GM19372 (cell line): ENCODE data around the gene SLC15A4.
A peak's percentile ranks its signal among the peaks of the same experiment; 100 is the strongest.
"Not testable (repeated sequence)": the region's sequence is repeated elsewhere in the genome, so short reads cannot be mapped to it uniquely, and the experiment has no call there.

Experiments
- ATAC-seq: cut with Tn5 transposase; IDR thresholded peaks from one replicate; pipeline ENCODE4 v1.9.1; 2021; ENCODE audit warnings: mild to moderate bottlenecking, low read depth, moderate library complexity; ENCODE audit not compliant: unreplicated experiment

Gene SLC15A4

DNA sequence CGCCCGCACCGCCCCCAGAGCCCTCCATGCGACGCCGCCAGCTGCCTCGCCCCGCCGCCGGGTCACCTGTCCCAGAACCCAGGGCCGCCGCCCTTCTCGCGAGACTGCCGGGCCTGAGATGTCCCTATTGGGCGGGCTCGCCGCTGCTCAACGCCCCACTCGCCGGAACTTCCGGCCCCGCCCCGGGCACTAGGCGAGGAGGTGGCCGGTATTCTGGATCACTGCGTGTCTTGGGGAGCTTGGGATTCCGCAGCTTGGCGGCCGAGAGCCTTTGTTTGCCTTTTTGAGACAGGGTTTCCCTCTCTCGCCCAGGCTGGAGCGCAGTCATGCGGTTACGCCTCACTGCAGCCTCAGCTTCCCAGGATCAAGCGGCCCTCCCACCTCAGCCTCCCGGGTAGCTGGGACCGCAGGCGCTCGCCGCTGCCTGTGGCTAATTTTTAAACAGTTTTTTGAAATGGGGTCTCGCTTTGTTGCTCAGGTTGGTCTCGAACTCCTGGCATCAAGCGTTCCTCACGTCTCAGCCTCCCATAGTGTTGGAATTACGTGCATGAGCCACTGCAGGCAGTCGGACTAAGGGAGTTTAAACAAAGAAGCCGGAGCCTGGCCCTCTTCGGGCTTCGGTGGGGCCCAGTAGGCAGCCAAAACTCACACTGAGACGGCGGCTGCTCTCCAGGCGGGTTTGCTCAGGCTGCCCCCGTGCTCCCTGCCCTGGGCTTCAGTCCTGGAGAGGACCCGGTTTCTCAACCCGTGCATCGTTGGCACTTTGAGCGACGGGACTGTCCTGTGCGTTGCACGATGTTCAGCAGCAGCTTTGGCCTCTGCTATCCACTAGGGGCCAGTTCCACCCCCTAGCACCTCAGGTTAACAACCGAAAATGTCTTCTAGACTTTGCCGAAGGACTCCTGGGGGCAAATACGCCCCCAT, at the start of gene SLC15A4:
Gene SLC15A4 (minus strand): TSS at position 43 of the 924 bp plus-strand sequence. CDS start 15 bp downstream, at position 28.
- peak; percentile 83 for ATAC-seq

DNA sequence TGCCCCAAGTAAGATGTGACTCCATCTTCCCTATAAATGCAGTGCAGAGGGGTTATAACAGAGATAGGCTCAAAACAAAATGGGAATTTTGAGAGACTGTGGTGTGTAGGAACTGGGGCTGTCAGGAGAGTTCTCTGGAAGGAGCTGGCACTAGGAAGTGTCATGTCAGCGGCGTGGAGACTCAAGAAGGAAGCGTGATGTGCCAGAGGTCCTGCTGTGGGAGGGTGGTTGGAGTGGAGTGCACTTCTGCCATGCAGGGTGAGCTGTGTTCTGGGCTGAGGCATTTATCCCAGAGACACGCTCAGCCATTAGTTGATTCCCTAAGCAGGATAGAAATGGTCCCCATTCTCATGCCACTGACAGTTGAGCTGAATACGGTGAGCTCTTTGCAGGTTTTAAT, 48.5 kb upstream of the SLC15A4 start:
- no peak for ATAC-seq

DNA sequence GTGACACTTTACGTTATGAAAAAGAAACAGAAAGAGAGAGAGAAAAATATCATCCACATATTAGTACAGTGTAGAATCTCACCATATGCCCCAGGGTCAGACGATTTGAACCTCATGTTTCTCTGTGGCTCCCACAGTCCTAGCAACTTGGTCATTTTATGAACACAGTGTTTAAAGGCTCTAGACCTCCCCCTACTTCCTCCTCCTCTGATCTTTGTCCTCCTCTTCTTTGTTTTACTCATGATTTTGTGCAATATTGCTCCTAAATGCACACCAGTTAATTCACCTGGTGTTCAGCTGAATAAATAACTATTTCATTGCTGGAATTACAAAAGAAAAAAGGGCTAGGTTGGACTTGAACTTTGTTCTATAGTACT, 47.7 kb upstream of the SLC15A4 start:
- no peak for ATAC-seq

DNA sequence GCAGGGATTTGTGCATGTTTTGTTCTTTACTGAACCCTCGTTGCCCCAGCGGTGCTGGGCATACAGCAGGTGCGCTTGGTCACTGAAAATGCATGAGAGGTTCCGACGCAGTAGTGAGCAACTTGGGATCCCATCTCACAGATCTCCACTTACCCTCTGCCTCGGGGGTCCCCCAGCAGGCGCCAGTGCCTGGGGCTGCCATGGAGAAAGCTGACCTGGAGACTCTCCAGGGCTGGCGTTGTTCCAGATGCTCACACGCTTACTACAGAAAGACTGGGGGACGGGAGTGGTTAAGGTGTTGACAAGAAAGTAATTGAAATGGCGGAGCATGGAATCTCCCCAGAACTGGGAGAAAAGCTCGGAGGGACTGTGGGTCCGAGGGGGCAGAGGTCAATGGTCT, 43.7 kb upstream of the SLC15A4 start:
- no peak for ATAC-seq

DNA sequence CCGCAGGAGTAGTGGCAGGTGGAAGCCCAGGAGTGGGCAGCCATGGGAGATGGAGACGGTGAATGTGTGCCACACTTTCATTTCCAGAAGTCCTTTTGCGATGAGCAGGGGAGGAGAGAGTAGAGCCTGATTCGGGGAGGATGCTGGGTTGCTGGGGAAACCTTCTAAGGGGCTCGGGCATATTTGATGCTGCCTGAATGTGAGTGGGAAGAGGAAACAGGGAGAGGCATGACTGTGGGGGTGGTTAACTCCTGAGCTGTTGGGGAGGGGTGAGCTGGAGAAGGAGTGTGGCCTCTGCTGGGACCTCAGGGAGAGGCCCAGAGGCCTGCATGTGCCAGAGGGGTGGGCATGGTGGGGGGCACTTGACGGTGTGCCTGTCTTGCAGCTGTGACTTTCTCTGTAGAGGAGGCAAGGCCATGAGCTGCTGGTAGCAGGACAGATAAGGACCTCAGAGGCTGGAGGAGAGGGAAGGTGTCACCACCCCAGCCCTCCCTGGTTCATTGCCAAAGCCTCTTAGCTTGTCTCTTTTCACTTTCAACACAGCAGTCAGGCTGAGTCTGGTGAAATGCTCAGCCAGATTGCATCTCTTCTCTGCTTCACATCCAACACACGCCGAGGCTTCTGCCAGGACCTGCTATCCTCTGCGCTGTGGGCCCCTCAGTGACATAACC, 40.9 kb upstream of the SLC15A4 start:
- no peak for ATAC-seq

DNA sequence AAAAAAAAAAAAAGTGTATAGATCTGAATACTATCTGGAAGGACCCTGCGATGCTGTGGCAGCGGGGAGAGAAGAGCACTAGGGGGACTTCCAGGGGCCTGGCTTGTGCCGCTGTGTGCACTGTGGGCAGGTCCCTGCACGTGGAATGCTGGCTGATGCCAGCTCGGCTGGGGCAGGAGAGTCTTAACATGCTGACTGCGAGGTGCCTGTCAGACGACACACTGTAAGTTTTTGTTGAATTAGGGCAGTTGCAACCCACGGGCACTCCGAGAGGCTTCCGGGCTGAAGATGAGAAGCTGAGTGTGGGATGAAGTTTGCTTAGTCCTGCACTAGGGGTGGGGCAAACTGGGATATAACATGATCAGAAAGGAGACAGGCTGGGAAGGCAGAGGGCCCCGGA, 40.2 kb upstream of the SLC15A4 start:
- ATAC-seq: no peak

DNA sequence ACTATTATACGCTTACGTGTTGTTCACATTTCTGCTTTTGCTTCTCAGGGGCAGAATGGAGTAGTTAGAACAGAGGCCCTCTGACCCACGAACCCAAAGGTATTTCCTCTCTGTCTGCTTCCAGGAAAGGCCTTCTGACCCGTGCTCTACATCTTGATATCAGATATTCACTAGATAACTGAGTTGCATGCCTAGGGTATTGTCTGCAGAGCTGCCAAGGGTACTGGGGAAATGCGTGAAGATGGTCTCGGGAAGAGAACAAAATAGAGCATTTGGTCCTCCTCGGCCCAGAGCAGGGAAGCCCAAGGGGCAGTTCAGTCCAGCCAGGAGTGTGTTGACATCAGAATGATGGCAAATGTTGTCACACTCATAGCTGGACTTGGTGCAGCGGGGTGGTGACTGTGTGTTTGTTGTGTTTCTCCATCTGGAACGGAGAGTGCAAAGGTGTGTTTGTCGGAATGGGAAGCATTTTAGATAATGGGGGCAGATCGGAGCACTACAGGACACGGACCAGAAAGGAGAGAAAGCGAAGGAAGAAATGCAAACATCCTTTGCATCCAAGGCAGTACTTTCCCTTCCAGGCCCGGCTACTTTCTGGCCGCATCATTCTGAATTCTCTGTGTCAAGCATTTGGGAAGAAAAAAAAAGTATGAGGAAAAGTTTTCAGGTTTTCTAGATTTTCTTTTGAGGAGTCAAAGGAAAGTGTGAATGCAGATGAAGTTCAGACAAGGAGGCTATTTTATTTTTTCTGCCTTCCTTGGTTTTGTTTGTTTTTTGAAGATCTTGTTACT, 37.7 kb upstream of the SLC15A4 start:
- no peak for ATAC-seq

DNA sequence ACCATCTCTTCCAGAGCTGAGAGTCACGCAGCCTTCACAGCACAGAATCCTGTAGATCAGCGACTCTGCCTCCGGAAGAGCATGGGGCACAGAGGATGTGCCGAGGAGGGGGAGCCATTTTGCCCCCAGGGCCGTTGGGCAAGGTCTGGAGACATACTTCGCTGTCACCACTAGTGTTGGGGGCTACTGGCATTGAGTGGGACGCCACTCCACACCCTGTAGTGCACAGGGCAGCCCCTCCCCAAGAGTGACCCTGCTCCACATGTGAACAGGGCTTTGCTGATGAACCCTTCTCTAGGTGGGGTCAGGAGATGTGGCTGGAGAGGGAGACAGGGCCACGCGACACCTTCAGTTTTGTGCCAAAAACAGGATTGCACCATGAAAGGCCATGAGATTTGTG, 35.6 kb upstream of the SLC15A4 start:
- ATAC-seq: no peak

DNA sequence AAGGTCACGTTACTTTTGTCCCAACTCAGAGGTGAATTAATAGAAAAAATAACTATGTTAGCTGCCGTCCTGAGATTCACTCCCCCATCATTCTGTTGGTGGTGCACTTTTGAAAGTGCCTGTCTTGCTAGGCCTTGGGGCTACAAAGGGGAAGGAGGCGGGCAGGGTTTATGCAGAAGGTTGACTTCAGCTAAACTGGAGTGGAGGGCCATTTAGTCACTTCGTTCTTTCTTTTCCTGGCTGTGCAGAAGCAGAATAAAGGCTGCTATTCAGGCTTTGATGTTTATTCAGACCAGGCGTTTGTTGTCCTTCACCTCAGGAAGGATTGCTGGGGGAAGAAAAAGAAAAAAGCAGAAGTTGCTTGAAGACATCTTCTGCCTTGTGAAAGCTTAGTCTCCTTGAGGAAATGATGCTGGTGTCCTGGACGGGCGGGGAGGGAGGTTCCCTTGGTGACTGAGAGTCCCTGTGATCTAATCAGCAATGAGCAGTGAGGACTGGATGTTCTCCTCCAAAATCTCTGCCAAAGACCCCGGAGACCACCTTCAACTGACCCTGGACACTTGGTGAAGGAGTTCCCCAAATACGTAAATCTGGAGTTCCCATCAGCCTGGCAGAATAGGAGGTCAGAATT, 33.5 kb upstream of the SLC15A4 start:
- no peak for ATAC-seq

DNA sequence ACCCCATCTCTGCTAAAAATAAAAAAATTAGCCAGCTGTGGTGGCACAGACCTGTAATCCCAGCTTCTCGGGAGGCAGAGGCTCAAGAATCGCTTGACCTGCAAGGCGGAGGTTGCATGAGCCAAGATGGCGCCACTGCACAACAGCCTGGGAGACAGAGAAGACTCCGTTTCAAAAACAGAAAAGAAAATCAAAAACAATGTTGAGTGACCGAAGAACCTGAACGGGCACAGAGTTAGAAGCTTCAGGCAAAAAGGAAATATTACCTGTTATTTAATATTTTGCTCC, 33.0 kb upstream of the SLC15A4 start:
- ATAC-seq: no peak

DNA sequence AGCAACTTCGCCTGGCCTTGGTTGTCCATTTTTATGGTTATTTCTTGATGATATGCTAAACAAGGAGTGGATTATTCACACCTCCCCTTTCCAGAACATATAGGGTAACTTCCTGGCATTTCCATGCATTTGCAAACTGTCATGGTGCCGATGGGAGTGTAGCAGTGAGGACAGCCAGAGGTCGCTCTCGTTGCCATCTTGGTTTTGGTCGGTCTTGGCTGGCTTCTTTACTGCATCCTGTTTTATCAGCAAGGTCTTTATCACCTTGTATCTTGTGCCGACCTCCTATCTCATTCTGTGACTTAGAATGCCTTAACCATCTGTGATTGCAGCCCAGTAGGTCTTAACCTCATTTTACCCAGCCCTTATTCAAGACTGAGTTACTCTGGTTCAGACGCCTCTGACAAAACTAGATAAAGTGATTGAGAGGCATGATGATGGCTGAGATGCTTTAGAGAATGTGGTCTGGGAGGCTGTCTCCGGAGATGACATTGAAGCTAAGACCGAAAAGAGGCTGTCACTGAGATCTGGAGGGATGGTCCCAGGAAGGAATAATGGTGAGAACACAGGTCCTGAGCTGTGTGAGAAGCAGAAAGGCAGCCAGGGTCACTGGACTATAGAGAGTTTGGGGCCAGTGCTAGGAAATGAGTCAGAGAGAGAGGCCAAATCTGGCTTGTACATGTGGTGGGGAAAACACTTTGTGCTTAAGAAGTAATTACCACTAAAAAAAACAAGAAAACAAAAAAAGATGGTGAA, 32.5 kb upstream of the SLC15A4 start:
- no peak for ATAC-seq

DNA sequence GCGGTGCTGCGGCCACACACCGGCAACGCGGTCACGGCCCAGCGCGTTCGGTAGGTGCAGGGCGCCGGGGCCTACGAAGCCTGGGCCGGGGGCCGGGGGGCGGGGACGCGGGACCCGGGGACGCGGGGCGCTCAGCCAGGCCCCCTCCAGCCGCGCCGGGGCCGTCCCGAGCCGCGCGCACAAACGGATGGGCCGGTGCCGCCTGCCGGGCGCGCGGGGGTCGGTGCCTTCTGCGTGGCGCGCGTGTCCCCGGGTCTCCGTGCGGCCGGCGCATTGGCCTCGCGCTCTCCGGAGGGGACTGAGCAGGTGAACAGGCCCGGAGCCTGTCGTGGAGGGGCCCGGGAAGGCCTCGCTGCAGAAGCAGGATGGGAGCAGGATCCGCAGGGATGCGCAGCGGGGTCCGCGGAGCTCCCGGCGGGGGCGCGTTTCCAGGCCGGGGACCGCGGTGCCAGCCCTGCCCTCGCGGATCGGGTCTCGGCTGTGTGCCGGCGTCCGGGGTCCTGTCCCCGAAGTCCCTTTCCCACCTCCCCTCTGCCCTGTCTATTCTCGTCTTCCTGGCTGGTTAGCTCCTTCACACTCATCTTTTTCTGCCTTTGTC, 29.9 kb upstream of the SLC15A4 start:
- no peak for ATAC-seq

DNA sequence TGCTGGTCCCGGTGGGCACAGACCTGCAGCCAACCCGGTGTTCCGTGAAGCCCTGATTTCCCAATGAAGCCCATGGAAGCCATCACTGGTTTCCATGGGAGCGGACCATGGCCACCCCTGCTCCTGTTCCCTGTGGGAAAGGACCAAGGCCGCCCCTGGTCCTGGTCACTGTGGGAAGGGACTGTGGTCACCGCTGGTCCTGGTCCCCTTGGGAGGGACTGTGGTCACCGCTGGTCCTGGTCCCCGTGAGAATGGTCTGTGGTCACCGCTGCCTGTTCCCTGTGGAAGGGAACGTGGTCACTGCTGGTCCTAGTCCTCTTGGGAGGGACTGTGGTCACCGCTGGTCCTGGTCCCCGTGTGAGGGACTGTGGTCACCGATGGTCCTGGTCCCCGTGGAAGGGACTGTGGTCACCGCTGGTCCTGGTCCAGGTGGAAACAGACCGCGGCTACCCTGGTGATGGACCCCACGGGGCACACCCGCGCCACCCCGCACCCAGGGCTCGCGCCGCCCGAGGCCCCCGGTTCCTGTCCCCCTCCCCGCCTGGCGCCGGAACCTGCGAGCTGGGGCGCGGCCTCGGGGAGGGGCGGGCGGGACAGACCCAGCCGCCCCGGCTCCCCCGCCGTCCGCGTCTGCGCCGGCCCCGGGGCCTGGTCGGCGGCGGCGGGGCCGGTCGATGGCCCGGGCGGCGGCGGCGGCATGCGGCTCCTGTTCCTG, 29.3 kb upstream of the SLC15A4 start, which contains the start of gene GLT1D1:
Gene GLT1D1 (plus strand): TSS at position 594 of the 715 bp plus-strand sequence. CDS start 104 bp downstream, at position 698.
- no peak for ATAC-seq

DNA sequence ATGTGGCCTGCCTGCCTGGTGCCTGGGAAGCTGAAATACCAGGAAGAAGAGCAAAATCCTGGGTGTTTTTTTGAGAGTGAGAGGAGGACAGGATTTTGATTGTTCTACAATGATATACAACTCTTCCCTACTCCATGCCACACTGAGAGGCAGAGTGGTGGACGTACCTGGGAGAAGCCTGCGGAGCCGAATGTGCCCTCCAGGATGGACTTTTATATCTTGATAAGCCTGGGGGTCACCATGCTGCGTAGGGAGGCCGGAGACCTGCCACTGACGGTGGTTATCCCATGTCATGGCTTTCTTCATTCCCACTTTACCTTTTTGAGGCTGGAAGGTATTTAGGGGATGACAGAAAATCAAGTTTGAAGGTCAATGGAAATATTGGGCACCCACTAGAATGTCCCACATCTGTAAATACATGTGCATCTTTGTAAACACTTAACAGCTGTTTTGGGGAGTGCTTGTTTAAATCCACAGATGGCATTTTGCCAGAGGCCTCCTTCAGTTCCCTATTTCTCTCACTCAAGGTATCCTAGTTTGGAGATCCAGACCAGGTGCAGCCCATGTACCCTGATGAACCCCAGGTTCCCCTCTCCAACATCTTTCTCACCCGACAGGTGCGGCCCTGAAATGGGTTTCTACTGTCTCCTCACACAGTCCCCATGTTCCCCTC, 28.4 kb upstream of the SLC15A4 start:
- no peak for ATAC-seq

DNA sequence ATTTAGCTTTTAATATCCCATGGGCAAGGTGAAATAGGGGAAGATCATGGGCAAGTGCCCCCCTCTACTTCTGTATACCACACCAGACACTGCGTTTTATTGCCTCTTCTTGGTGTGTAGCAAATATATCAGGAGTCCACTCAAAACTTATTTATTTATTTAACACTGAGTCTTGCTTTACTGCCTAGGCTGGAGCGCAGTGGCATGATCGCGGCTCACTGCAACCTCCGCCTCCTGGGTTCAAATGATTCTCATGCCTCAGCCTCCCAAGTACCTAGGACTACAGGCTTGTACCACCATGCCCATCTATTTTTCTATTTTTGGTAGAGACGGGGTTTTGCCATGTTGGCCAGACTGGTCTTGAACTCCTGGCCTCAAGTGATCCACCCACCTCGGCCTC, 27.7 kb upstream of the SLC15A4 start:
- not testable (repeated sequence) for ATAC-seq

DNA sequence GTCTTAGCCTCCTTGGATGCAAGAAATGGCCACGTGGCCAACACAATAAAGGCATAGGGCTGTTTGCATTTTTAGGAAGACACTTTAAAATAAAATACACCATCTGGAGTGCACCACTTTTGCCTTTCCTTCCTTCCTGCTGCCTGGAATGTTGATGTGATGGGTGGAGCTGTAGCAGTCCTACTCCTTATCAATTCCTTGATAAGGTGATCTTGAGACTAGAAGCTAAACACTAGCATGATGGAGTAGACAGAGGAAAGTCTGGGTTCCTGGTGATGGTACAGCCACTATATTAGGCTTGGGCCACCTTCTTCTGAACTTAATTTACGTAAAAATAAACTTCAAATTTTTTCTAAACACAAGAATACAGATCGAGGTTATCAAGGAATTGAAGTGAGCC, 26.6 kb upstream of the SLC15A4 start:
- ATAC-seq: no peak

DNA sequence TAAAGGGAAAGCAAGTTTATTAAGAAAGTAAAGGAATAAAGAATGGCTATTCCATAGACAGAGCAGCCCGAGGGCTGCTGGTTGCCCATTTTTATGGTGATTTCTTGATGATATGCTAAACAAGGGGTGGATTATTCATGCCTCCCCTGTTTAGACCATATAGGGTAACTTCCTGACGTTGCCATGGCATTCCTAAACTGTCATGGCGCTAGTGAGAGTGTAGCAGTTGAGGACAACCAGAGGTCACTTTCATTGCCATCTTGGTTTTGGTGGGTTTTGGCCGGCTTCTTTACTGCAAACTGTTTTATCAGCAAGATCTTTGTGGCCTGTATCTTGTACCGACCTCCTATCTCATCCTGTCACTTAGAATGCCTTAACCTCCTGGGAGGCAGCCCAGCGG, 26.0 kb upstream of the SLC15A4 start:
- ATAC-seq: not testable (repeated sequence)

DNA sequence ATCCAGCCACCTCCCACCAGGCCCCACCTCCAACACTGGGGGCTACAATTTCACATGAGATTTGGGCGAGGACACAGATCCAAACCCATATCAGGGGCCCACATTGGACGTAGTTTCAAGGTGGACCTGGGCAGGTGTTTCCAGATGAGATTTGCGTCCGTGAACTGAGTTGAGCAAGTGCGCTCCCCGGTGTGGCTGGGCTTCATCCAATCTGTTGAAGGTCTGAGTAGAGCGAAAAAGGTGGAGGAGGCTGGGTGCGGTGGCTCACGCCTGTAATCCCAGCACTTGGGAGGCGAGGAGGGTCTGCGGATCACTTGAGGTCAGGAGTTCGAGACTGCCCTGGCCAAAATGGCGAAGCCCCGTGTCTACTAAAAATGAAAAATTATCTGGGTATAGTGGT, 24.6 kb upstream of the SLC15A4 start:
- ATAC-seq: no peak
